Panc1 (cell line): ENCODE results near the gene TOM1. TPM values are rescaled to one million over a fixed set of nuclear protein-coding genes. Genes with fewer than 3 reads are reported as not detected.

Experiments
- ATAC-seq: fragments of 200-7000 bp; cut with Tn5 transposase; 2 replicates; pipeline ENCODE4 v1.9.1; 2020; ENCODE audit warnings: mild to moderate bottlenecking, moderate library complexity
- BruUV-seq: library from RNA; stranded (reverse); fragments of 400-500 nt; replicated peaks from 2 replicates; lab custom pipeline; 2021; lab: Mats Ljungman, UMichigan
- CTCF ChIA-PET: fragments of 300-600 bp; sonication (Branson Sonifier 250); formaldehyde crosslinking; loops from one replicate; lab custom pipeline; 2022; ENCODE audit warnings: antibody characterized with exemption; lab: Charles Lee
- POLR2A ChIA-PET: fragments of 300-600 bp; sonication (Branson Sonifier 250); formaldehyde crosslinking; loops from one replicate; lab custom pipeline; 2022; ENCODE audit warnings: antibody characterized with exemption; lab: Charles Lee
- DNase-seq: peaks from one replicate; pipeline ENCODE4 v3.0.0-alpha.2; 2010; ENCODE audit warnings: low read depth, low spot score
- H3K27ac ChIP-seq: 2 replicates; pipeline ENCODE4 v1.5.1; 2011; ENCODE audit warnings: mild to moderate bottlenecking, low read length, inconsistent platforms
- H3K27me3 ChIP-seq: fragments of 200-500 bp; sonication (Bioruptor generic); 2 replicates; pipeline ENCODE4 v1.6.0; 2014; ENCODE audit warnings: low read length, inconsistent platforms; ENCODE audit not compliant: control insufficient read depth, insufficient read depth
- H3K36me3 ChIP-seq: fragments of 200-500 bp; sonication (Bioruptor generic); 2 replicates; pipeline ENCODE4 v1.5.1; 2014; ENCODE audit warnings: inconsistent platforms, mild to moderate bottlenecking, low read length, moderate library complexity; ENCODE audit not compliant: control insufficient read depth, insufficient read depth
- H3K4me1 ChIP-seq: 2 replicates; pipeline ENCODE4 v1.5.1; 2011; ENCODE audit warnings: inconsistent platforms, mild to moderate bottlenecking, low read length, moderate library complexity; ENCODE audit not compliant: control insufficient read depth, insufficient read depth
- H3K4me3 ChIP-seq, 2 experiments: 2 replicates each; pipeline ENCODE4 v1.5.1; 2011 to 2012; ENCODE audit warnings: low read depth in 2 of 2, low read length in 2 of 2, mild to moderate bottlenecking in 2 of 2, inconsistent platforms in 1 of 2, moderate library complexity in 1 of 2
- H3K9me3 ChIP-seq: fragments of 200-500 bp; sonication (Bioruptor generic); 2 replicates; pipeline ENCODE4 v1.5.1; 2014; ENCODE audit warnings: low read depth, mild to moderate bottlenecking, inconsistent platforms, low read length, moderate library complexity; ENCODE audit not compliant: control insufficient read depth, insufficient read depth
- POLR2AphosphoS5 ChIP-seq: IDR thresholded peaks from 2 replicates; pipeline ENCODE4 v1.6.1; 2012; ENCODE audit warnings: mild to moderate bottlenecking, low read depth, low read length, moderate library complexity
- SIN3A ChIP-seq: IDR thresholded peaks from 2 replicates; pipeline ENCODE4 v1.6.1; 2012; ENCODE audit warnings: low read depth, mild to moderate bottlenecking, low read length, moderate library complexity, borderline replicate concordance; ENCODE audit not compliant: insufficient read depth
- TCF7L2 ChIP-seq: IDR thresholded peaks from 2 replicates; pipeline ENCODE4 v1.6.1; 2011; ENCODE audit warnings: mild to moderate bottlenecking, low read depth, low read length, inconsistent platforms
- in situ Hi-C: cut with HindIII; loops from 2 replicates; pipeline ENCODE4 v1.10.0; 2016; ENCODE audit warnings: low sequenced_read_pairs, low pct_unique_long_range_greater_than_20kb
- intact Hi-C: fragments of 100-400 bp; cut with micrococcal nuclease; formaldehyde crosslinking; loops from one replicate; pipeline ENCODE4 v1.10.0; 2022; ENCODE audit not compliant: unreplicated experiment
- total RNA-seq: library from RNA; stranded (reverse); gene quantifications from one replicate; pipeline ENCODE4 v1.2.1, GENCODE V29; 2021; ENCODE audit not compliant: unreplicated experiment
- TF ChIP-seq, protein P1 (sequence below): fragments of 450-650 bp; IDR thresholded peaks from 2 replicates; pipeline ENCODE4 v1.5.1; 2017; ENCODE audit warnings: mild to moderate bottlenecking
- TF ChIP-seq, protein P2 (sequence below), 2 experiments: IDR thresholded peaks; 2 replicates each; pipeline ENCODE4 v1.6.1; 2011 to 2012; ENCODE audit warnings: low read depth in 2 of 2, control low read depth in 1 of 2, low read length in 1 of 2, mild to moderate bottlenecking in 1 of 2, moderate library complexity in 1 of 2; ENCODE audit not compliant: insufficient read depth in 1 of 2

The TOM1 gene
- total RNA-seq, 1 experiment from 2014 or later, result 32.7 TPM

DNA sequence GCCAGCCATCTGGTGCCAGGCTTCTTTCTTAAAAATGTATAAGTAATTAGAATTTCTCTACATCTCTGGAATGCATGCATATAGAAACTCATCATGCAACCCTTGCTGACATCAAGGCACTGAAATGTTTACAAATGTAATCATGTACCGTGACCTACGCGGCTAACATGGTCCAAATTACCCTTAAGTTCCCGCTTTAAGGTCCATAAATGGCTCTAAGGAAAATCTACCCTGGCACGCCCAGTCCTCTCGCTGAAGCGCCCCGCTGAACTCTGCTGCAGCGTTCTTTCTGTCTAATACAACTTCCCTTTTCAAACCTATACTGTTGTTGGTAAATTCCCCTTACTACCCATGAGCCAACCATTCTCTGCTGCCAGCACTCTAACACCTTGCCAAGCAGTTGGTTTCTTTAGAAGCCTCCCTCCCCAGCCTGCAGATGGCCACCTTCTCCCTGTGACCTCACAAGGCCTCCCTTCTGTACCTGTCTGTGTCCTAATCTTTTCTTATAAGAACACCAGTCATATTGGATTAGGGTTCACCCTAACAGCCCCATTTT lies 67.7 kb downstream of the TOM1 start:
- POLR2A ChIA-PET, result no interaction called here
- BruUV-seq, result no TSS peak

DNA sequence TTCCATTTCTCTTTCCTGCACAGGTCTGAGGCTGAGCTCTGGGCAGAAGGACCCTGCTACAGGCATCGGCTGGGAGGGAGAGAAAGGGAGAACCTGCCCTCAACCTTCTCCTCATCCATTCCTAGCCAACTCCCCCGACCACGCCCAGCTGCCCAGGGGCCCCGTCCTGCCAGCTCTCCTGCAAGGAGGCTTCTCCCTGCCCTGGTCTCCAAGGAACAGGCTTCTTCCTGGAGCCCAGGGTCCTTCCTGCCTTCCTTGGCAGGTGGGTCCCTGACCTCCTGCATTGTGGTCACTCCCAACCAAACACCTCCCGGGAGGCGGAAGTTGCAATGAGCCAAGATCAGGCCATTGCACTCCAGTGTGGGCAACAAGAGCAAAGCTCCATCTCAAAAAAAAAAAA lies 68.7 kb downstream of the TOM1 start:
- H3K36me3 ChIP-seq, result no peaks in the 10 kb centered on the region
- POLR2A ChIA-PET, result interaction anchor here (0.6 kb wide), 1 partner anchor 1831 kb away, joined by 3 read pairs; no protein-coding TSS in a partner anchor
- H3K27ac ChIP-seq, result no peak overlapping the region
- no peak for TF ChIP-seq TCF7L2
- TF ChIP-seq, protein P1, sequence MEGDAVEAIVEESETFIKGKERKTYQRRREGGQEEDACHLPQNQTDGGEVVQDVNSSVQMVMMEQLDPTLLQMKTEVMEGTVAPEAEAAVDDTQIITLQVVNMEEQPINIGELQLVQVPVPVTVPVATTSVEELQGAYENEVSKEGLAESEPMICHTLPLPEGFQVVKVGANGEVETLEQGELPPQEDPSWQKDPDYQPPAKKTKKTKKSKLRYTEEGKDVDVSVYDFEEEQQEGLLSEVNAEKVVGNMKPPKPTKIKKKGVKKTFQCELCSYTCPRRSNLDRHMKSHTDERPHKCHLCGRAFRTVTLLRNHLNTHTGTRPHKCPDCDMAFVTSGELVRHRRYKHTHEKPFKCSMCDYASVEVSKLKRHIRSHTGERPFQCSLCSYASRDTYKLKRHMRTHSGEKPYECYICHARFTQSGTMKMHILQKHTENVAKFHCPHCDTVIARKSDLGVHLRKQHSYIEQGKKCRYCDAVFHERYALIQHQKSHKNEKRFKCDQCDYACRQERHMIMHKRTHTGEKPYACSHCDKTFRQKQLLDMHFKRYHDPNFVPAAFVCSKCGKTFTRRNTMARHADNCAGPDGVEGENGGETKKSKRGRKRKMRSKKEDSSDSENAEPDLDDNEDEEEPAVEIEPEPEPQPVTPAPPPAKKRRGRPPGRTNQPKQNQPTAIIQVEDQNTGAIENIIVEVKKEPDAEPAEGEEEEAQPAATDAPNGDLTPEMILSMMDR, result no peak
- no peak for TF ChIP-seq POLR2AphosphoS5
- TF ChIP-seq, protein P2, sequence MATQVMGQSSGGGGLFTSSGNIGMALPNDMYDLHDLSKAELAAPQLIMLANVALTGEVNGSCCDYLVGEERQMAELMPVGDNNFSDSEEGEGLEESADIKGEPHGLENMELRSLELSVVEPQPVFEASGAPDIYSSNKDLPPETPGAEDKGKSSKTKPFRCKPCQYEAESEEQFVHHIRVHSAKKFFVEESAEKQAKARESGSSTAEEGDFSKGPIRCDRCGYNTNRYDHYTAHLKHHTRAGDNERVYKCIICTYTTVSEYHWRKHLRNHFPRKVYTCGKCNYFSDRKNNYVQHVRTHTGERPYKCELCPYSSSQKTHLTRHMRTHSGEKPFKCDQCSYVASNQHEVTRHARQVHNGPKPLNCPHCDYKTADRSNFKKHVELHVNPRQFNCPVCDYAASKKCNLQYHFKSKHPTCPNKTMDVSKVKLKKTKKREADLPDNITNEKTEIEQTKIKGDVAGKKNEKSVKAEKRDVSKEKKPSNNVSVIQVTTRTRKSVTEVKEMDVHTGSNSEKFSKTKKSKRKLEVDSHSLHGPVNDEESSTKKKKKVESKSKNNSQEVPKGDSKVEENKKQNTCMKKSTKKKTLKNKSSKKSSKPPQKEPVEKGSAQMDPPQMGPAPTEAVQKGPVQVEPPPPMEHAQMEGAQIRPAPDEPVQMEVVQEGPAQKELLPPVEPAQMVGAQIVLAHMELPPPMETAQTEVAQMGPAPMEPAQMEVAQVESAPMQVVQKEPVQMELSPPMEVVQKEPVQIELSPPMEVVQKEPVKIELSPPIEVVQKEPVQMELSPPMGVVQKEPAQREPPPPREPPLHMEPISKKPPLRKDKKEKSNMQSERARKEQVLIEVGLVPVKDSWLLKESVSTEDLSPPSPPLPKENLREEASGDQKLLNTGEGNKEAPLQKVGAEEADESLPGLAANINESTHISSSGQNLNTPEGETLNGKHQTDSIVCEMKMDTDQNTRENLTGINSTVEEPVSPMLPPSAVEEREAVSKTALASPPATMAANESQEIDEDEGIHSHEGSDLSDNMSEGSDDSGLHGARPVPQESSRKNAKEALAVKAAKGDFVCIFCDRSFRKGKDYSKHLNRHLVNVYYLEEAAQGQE (IDR thresholded peaks at IDR 0.05; ENCODE audit: insufficient read depth in 1 of 2, low read depth in 2 of 2, low read length in 1 of 2), result no peak
- TF ChIP-seq SIN3A, result no peak
- in situ Hi-C loops, result no loop called here
- H3K4me3 ChIP-seq, result no peak overlapping the region
- H3K4me1 ChIP-seq, result peaks cover 3% of the 10 kb centered on the region
- H3K27me3 ChIP-seq, result no peaks in the 10 kb centered on the region
- H3K9me3 ChIP-seq, result no peaks in the 10 kb centered on the region
- ATAC-seq, result no peak
- BruUV-seq, result no TSS peak
- intact Hi-C loops, result no loop called here
- CTCF ChIA-PET, result interaction anchor here (0.6 kb wide), 1 partner anchor 312 kb away, joined by 3 read pairs; no protein-coding TSS in a partner anchor
- DNase-seq, result no peak

More for the DNA sequence above, 67.7 kb downstream of the TOM1 start:
- H3K27me3 ChIP-seq, result no peaks in the 10 kb centered on the region
- intact Hi-C loops, result no loop called here
- H3K9me3 ChIP-seq, result no peaks in the 10 kb centered on the region
- ATAC-seq (no peak), DNase-seq (no peak)
- H3K36me3 ChIP-seq, result no peaks in the 10 kb centered on the region
- peaks cover 3% of the 10 kb centered on the region for H3K4me1 ChIP-seq
- H3K4me3 ChIP-seq, result no peak overlapping the region
- H3K27ac ChIP-seq, result no peak overlapping the region
- in situ Hi-C loops, result no loop called here
- TF ChIP-seq SIN3A, result no peak
- TF ChIP-seq, protein P2 (IDR thresholded peaks at IDR 0.05; ENCODE audit: insufficient read depth in 1 of 2, low read depth in 2 of 2, low read length in 1 of 2), result no peak
- TF ChIP-seq, protein P1, result no peak
- CTCF ChIA-PET, result no interaction called here
